Testis (tissue), 3 donors: Measurements from ENCODE around the gene ZNF217. TPM values are rescaled to one million over a fixed set of nuclear protein-coding genes. Genes with fewer than 3 reads are reported as not detected.

Experiments
- DNase-seq: peaks from one replicate; pipeline ENCODE4 v3.0.0-alpha.2; 2019
- H3K27ac ChIP-seq, 2 donors: fragments of 200-600 bp; sonication (generic); one replicate each; pipeline ENCODE4 v1.5.1; 2019
- H3K27me3 ChIP-seq: fragments of 200-600 bp; sonication (generic); one replicate; pipeline ENCODE4 v1.5.1; 2019
- H3K36me3 ChIP-seq: fragments of 200-600 bp; sonication (generic); one replicate; pipeline ENCODE4 v1.5.1; 2017; ENCODE audit warnings: low read depth; ENCODE audit errors: missing control alignments
- H3K4me1 ChIP-seq: fragments of 200-600 bp; sonication (generic); one replicate; pipeline ENCODE4 v1.5.1; 2019
- H3K4me3 ChIP-seq, 2 donors: fragments of 200-600 bp; sonication (generic); one replicate each; pipeline ENCODE4 v1.5.1; 2017 to 2019
- H3K9me3 ChIP-seq: fragments of 200-600 bp; sonication (generic); one replicate; pipeline ENCODE4 v1.5.1; 2017
- CTCF ChIP-seq, 3 experiments: fragments of 450-650 bp in 2 of 3; fragments of 200-600 bp in 1 of 3; sonication (generic) in 1 of 3; IDR thresholded peaks; one replicate each; pipeline ENCODE4 v1.5.1; 2016 to 2019; ENCODE audit warnings: antibody characterized with exemption in 3 of 3, mild to moderate bottlenecking in 2 of 3, moderate library complexity in 1 of 3
- POLR2A ChIP-seq: fragments of 450-650 bp; IDR thresholded peaks from one replicate; pipeline ENCODE4 v1.6.1; 2017; ENCODE audit warnings: antibody characterized with exemption, mild to moderate bottlenecking, moderate library complexity
- WGBS, 2 donors: methylation state at CpG; one replicate each; pipeline ENCODE4 v1.1.5; 2018; 5-methylcytosine and 5-hydroxymethylcytosine counted together
- intact Hi-C: fragments of 100-400 bp; cut with DNase I; formaldehyde crosslinking; loops from one replicate; pipeline ENCODE4 v1.15.1; 2023; ENCODE audit warnings: low total_unique reads
- polyA plus RNA-seq: library from polyadenylated mRNA; stranded (reverse); fragments of 350-450 nt; fragmentation: Illumina TruSeq; extraction: RNeasy Lipid Tissue Mini Kit (QIAGEN cat#74804); gene quantifications from one replicate; pipeline ENCODE4 v1.2.3, GENCODE V29; 2014; ENCODE audit warnings: low read depth, low replicate concordance; ENCODE audit not compliant: insufficient read depth
- total RNA-seq, 2 donors: library from RNA; depleted of rRNA; stranded (reverse); fragments of >200 nt; gene quantifications; one replicate each; pipeline ENCODE4 v1.2.3, GENCODE V29; 2016

ZNF217 gene
- total and polyA plus RNA-seq, 3 donors from 2014 or later: 47.3 to 61.2 (median 48.6) TPM

GRCh38 chr20:53576195-53576580 lies 17.5 kb downstream of the ZNF217 start:
- no peak for TF ChIP-seq POLR2A
- TF ChIP-seq CTCF (IDR thresholded peaks at IDR 0.05): no peak
- Histone ChIP-seq H3K4me3 (no peak overlapping the region), H3K27me3 (no peaks in the 10 kb centered on the region), H3K9me3 (no peaks in the 10 kb centered on the region), H3K36me3 (no peaks in the 10 kb centered on the region), H3K4me1 (peaks cover 4% of the 10 kb centered on the region), H3K27ac (no peak overlapping the region)
- intact Hi-C loops: loop anchor here (5.0 kb wide), 1 partner anchor 341 kb away; no protein-coding TSS in a partner anchor
- no peak for DNase-seq
- 92 to 94% methylated on average over 12 of the region's 12 CpGs for WGBS, 2 donors

- H3K4me1 ChIP-seq: peaks cover 4% of the 10 kb centered on the region
- intact Hi-C loops: loop anchor here (5.0 kb wide), 1 partner anchor 342 kb away; no protein-coding TSS in a partner anchor
- 81 to 90% methylated on average over 12 to 23 of the region's 23 CpGs for WGBS, 2 donors
- H3K4me3 ChIP-seq: no peak overlapping the region
- DNase-seq: no peak
- TF ChIP-seq POLR2A (no peak), CTCF (IDR thresholded peaks at IDR 0.05) (no peak)
- H3K27ac ChIP-seq: no peak overlapping the region
- no peaks in the 10 kb centered on the region for H3K27me3 ChIP-seq
- no peaks in the 10 kb centered on the region for H3K36me3 ChIP-seq
- no peaks in the 10 kb centered on the region for H3K9me3 ChIP-seq
Observed at GRCh38 chr20:53575481-53576194, 18.0 kb downstream of the ZNF217 start.

GRCh38 chr20:53574819-53575218 lies 18.8 kb downstream of the ZNF217 start:
- H3K27ac ChIP-seq: no peak overlapping the region
- DNase-seq: no peak

GRCh38 chr20:53574259-53574789 lies 19.3 kb downstream of the ZNF217 start:
- TF ChIP-seq POLR2A: no peak

More at GRCh38 chr20:53574819-53575218, 18.8 kb downstream of the ZNF217 start:
- 92 to 98% methylated on average over 6 of the region's 6 CpGs for WGBS, 2 donors
- H3K4me3 ChIP-seq: no peak overlapping the region
- H3K9me3 ChIP-seq: no peaks in the 10 kb centered on the region
- TF ChIP-seq POLR2A (no peak), CTCF (IDR thresholded peaks at IDR 0.05) (no peak)
- no peaks in the 10 kb centered on the region for H3K4me1 ChIP-seq
- intact Hi-C loops: loop anchor here (5.0 kb wide), 1 partner anchor 342 kb away; no protein-coding TSS in a partner anchor
- H3K27me3 ChIP-seq: no peaks in the 10 kb centered on the region
- no peaks in the 10 kb centered on the region for H3K36me3 ChIP-seq

GRCh38 chr20:53571555-53572286 lies 21.9 kb downstream of the ZNF217 start:
- intact Hi-C loops: no loop called here
- H3K27me3 ChIP-seq: no peaks in the 10 kb centered on the region

More at GRCh38 chr20:53574259-53574789, 19.3 kb downstream of the ZNF217 start:
- no peaks in the 10 kb centered on the region for H3K27me3 ChIP-seq
- H3K9me3 ChIP-seq: no peaks in the 10 kb centered on the region
- no peak overlapping the region for H3K4me3 ChIP-seq
- 93 to 96% methylated on average over 13 to 14 of the region's 14 CpGs for WGBS, 2 donors
- H3K4me1 ChIP-seq: no peaks in the 10 kb centered on the region
- H3K27ac ChIP-seq: no peak overlapping the region
- H3K36me3 ChIP-seq: no peaks in the 10 kb centered on the region
- intact Hi-C loops: no loop called here
- no peak for DNase-seq

More at GRCh38 chr20:53571555-53572286, 21.9 kb downstream of the ZNF217 start:
- no peaks in the 10 kb centered on the region for H3K36me3 ChIP-seq
- 86 to 94% methylated on average over 10 of the region's 10 CpGs for WGBS, 2 donors
- no peak overlapping the region for H3K4me3 ChIP-seq
- DNase-seq: no peak
- no peaks in the 10 kb centered on the region for H3K9me3 ChIP-seq
- no peaks in the 10 kb centered on the region for H3K4me1 ChIP-seq
- TF ChIP-seq POLR2A: no peak
- no peak overlapping the region for H3K27ac ChIP-seq
